Activated effector memory CD4-positive, alpha-beta T cell treated with anti-CD3 and anti-CD28 coated beads, Interleukin-2, amount 50 U/mL, for 16 hours (primary cell): ENCODE data around the gene CA5B.
"Not testable (repeated sequence)": the region's sequence is repeated elsewhere in the genome, so short reads cannot be mapped to it uniquely, and the experiment has no call there.

Experiments
- DNase-seq: peaks from one replicate; pipeline ENCODE4 v3.0.0-alpha.2; 2020

CA5B gene

GRCh38 chrX:15737959-15738902 is at the start of gene CA5B:
Gene CA5B (plus strand): TSS chrX:15738270. CDS start chrX:15750024, 11,754 bp downstream.
- DNase-seq, result peak; percentile 98

GRCh38 chrX:15694941-15695451 is 43.1 kb upstream of the CA5B start:
- no peak for DNase-seq

GRCh38 chrX:15696516-15696915 is 41.6 kb upstream of the CA5B start:
- no peak for DNase-seq

- DNase-seq, result no peak
These were observed 35.3 kb upstream of the CA5B start for GRCh38 chrX:15702488-15703371.

- DNase-seq, result not testable (repeated sequence)
These were observed 34.3 kb upstream of the CA5B start for GRCh38 chrX:15703809-15704208.

GRCh38 chrX:15704273-15704672 is 33.8 kb upstream of the CA5B start:
- not testable (repeated sequence) for DNase-seq

GRCh38 chrX:15714529-15714928 is 23.5 kb upstream of the CA5B start:
- DNase-seq, result no peak

- DNase-seq, result no peak
These were observed 19.6 kb upstream of the CA5B start for GRCh38 chrX:15718283-15718970.

- no peak for DNase-seq
These were observed 18.6 kb upstream of the CA5B start for GRCh38 chrX:15719324-15719968.

- DNase-seq, result no peak
These were observed 16.2 kb upstream of the CA5B start for GRCh38 chrX:15721911-15722310.

- DNase-seq, result no peak
These were observed 14.1 kb upstream of the CA5B start for GRCh38 chrX:15723887-15724517.

GRCh38 chrX:15724911-15725310 is 13.2 kb upstream of the CA5B start:
- DNase-seq, result no peak

GRCh38 chrX:15731368-15731767 is 6.7 kb upstream of the CA5B start:
- DNase-seq, result not testable (repeated sequence)

GRCh38 chrX:15737190-15737958 is 696 bp upstream of the CA5B start:
- DNase-seq, result no peak

GRCh38 chrX:15739886-15740285 is 1.8 kb downstream of the CA5B start:
- no peak for DNase-seq

- no peak for DNase-seq
These were observed 6.3 kb downstream of the CA5B start for GRCh38 chrX:15744181-15744867.

- no peak for DNase-seq
These were observed 7.1 kb downstream of the CA5B start for GRCh38 chrX:15745179-15745578.

- not testable (repeated sequence) for DNase-seq
These were observed 8.6 kb downstream of the CA5B start for GRCh38 chrX:15746651-15747050.

GRCh38 chrX:15747626-15748173 is 9.6 kb downstream of the CA5B start:
- no peak for DNase-seq

GRCh38 chrX:15748841-15749240 is 10.8 kb downstream of the CA5B start:
- no peak for DNase-seq
